H1 (cell line): ENCODE results near the gene MILR1. TPM values are rescaled to one million over a fixed set of nuclear protein-coding genes. Genes with fewer than 3 reads are reported as not detected.

Experiments used
- CTCF ChIA-PET: fragments of 300-600 bp; sonication (Branson Sonifier 250); formaldehyde crosslinking; loops from one replicate; lab custom pipeline; 2021; ENCODE audit not compliant: partially characterized antibody; lab: Charles Lee
- POLR2A ChIA-PET: fragments of 300-600 bp; sonication (Branson Sonifier 250); formaldehyde crosslinking; loops from one replicate; lab custom pipeline; 2021; ENCODE audit warnings: inconsistent platforms; ENCODE audit not compliant: partially characterized antibody; lab: Charles Lee
- DNase-seq, 2 experiments: peaks; one replicate each; pipeline versions ENCODE4 v3.0.0 to v3.0.0-alpha.2; 2010 to 2022; ENCODE audit warnings: low spot score in 2 of 2, low read depth in 1 of 2, mixed read lengths in 1 of 2
- FAIRE-seq: peaks from 2 replicates; lab custom pipeline; 2011; peaks lifted over from hg19 to GRCh38; lab: Jason Lieb, UNC
- H2AFZ ChIP-seq: 2 replicates; pipeline ENCODE4 v1.8.1; 2012; ENCODE audit warnings: low read length, inconsistent platforms
- H2AK5ac ChIP-seq: 2 replicates; pipeline ENCODE4 v1.6.1; 2013; ENCODE audit warnings: low read depth, low read length
- H2BK120ac ChIP-seq: replicated peaks from 2 replicates; pipeline ENCODE3; 2013; ENCODE audit warnings: low read depth, low read length, inconsistent platforms
- H2BK12ac ChIP-seq: 2 replicates; pipeline ENCODE4 v1.6.1; 2013; ENCODE audit warnings: low read depth, low read length
- H2BK15ac ChIP-seq: 2 replicates; pipeline ENCODE4 v1.6.1; 2013; ENCODE audit warnings: low read length
- H2BK20ac ChIP-seq: 2 replicates; pipeline ENCODE4 v1.6.1; 2013; ENCODE audit warnings: low read length
- H2BK5ac ChIP-seq: 2 replicates; pipeline ENCODE4 v1.6.1; 2013; ENCODE audit warnings: low read depth, low read length
- H3K14ac ChIP-seq: 2 replicates; pipeline ENCODE4 v1.6.1; 2013; ENCODE audit warnings: inconsistent platforms; ENCODE audit not compliant: insufficient read length
- H3K18ac ChIP-seq: 2 replicates; pipeline ENCODE4 v1.6.1; 2013; ENCODE audit warnings: low read length; ENCODE audit errors: extremely low read depth
- H3K23ac ChIP-seq: 2 replicates; pipeline ENCODE4 v1.6.1; 2013; ENCODE audit warnings: inconsistent platforms; ENCODE audit not compliant: insufficient read length
- H3K23me2 ChIP-seq: 2 replicates; pipeline ENCODE4 v1.6.1; 2013; ENCODE audit warnings: low read depth, low read length
- H3K27ac ChIP-seq: 2 replicates; pipeline ENCODE4 v1.6.1; 2011; ENCODE audit warnings: low read depth, low read length, inconsistent platforms
- H3K27me3 ChIP-seq, 4 experiments: replicated peaks in 1 of 4; 1 replicate in 1 of 4; 2 replicates in 3 of 4; pipeline versions ENCODE4 v1.6.1 to v1.8.1; 2011 to 2013; ENCODE audit warnings: low read length in 3 of 4, mild to moderate bottlenecking in 3 of 4, inconsistent platforms in 2 of 4, mixed read lengths in 2 of 4, moderate library complexity in 1 of 4; ENCODE audit not compliant: control insufficient read depth in 3 of 4, insufficient read depth in 3 of 4; ENCODE audit errors: extremely low read depth in 1 of 4
- H3K36me3 ChIP-seq, 4 experiments: 2 replicates each; pipeline versions ENCODE4 v1.6.1 to v1.8.1; 2011 to 2013; ENCODE audit warnings: mild to moderate bottlenecking in 4 of 4, low read length in 3 of 4, moderate library complexity in 2 of 4, control low read depth in 1 of 4, inconsistent platforms in 1 of 4; ENCODE audit not compliant: insufficient read depth in 4 of 4, control insufficient read depth in 2 of 4
- H3K4ac ChIP-seq: replicated peaks from 2 replicates; pipeline ENCODE3; 2013; ENCODE audit warnings: low read length, low read depth, mixed read lengths, inconsistent platforms; ENCODE audit not compliant: insufficient read length
- H3K4me1 ChIP-seq, 4 experiments: replicated peaks in 1 of 4; 1 replicate in 1 of 4; 2 replicates in 3 of 4; pipeline versions ENCODE4 v1.6.1 to v1.8.1; 2011 to 2013; ENCODE audit warnings: low read length in 3 of 4, inconsistent platforms in 2 of 4, mixed read lengths in 1 of 4; ENCODE audit not compliant: insufficient read depth in 4 of 4, control insufficient read depth in 3 of 4
- H3K4me2 ChIP-seq, 2 experiments: 2 replicates each; pipeline versions ENCODE4 v1.6.1 to v1.8.1; 2011 to 2013; ENCODE audit warnings: low read depth in 2 of 2, low read length in 2 of 2, control low read depth in 1 of 2, inconsistent platforms in 1 of 2, mild to moderate bottlenecking in 1 of 2; ENCODE audit not compliant: insufficient read depth in 1 of 2
- H3K4me3 ChIP-seq, 4 experiments: fragments of 200-600, 300-600 bp in 1 of 4; sonication (generic), shearing (Covaris generic), sonication (Bioruptor Twin) in 1 of 4; 2 replicates each; pipeline versions ENCODE4 v1.5.1 to v1.8.1; 2011 to 2016; ENCODE audit warnings: low read length in 4 of 4, low read depth in 3 of 4, control low read depth in 2 of 4, inconsistent platforms in 2 of 4, mild to moderate bottlenecking in 2 of 4, mixed read lengths in 1 of 4, moderate library complexity in 1 of 4; ENCODE audit not compliant: insufficient read depth in 2 of 4; ENCODE audit errors: extremely low read depth in 1 of 4
- H3K56ac ChIP-seq: replicated peaks from 2 replicates; pipeline ENCODE3; 2013; ENCODE audit warnings: low read depth, mild to moderate bottlenecking, mixed read lengths, low read length, inconsistent platforms; ENCODE audit not compliant: insufficient read length
- H3K79me1 ChIP-seq: 2 replicates; pipeline ENCODE4 v1.6.1; 2013; ENCODE audit warnings: low read depth, low read length, control low read depth
- H3K79me2 ChIP-seq, 2 experiments: 2 replicates each; pipeline versions ENCODE4 v1.6.1 to v1.8.1; 2012 to 2013; ENCODE audit warnings: low read length in 2 of 2, mild to moderate bottlenecking in 2 of 2, inconsistent platforms in 1 of 2; ENCODE audit not compliant: insufficient read depth in 2 of 2, control insufficient read depth in 1 of 2
- H3K9ac ChIP-seq, 4 experiments: replicated peaks in 1 of 4; 1 replicate in 1 of 4; 2 replicates in 3 of 4; pipeline versions ENCODE4 v1.6.1 to v1.8.1; 2011 to 2013; ENCODE audit warnings: low read depth in 3 of 4, low read length in 3 of 4, control low read depth in 2 of 4, mild to moderate bottlenecking in 2 of 4, moderate library complexity in 2 of 4, inconsistent platforms in 1 of 4; ENCODE audit errors: extremely low read depth in 1 of 4
- H3K9me3 ChIP-seq, 2 experiments: 2 replicates each; pipeline versions ENCODE4 v1.6.1 to v1.8.1; 2012 to 2013; ENCODE audit warnings: mild to moderate bottlenecking in 2 of 2, moderate library complexity in 2 of 2, control low read depth in 1 of 2, inconsistent platforms in 1 of 2, low read depth in 1 of 2, low read length in 1 of 2, mixed read lengths in 1 of 2; ENCODE audit not compliant: insufficient read depth in 2 of 2
- H4K20me1 ChIP-seq, 2 experiments: replicated peaks in 1 of 2; 2 replicates each; pipeline versions ENCODE3 to v1.8.1; 2011 to 2013; ENCODE audit warnings: inconsistent platforms in 2 of 2, low read length in 2 of 2, mild to moderate bottlenecking in 1 of 2; ENCODE audit not compliant: insufficient read depth in 2 of 2, control insufficient read depth in 1 of 2
- H4K5ac ChIP-seq: 2 replicates; pipeline ENCODE4 v1.6.1; 2013; ENCODE audit warnings: low read length, low read depth, mixed read lengths, inconsistent platforms; ENCODE audit not compliant: insufficient read length
- H4K8ac ChIP-seq: 2 replicates; pipeline ENCODE4 v1.8.0; 2013; ENCODE audit warnings: mild to moderate bottlenecking, moderate library complexity, low read length, inconsistent platforms; ENCODE audit not compliant: insufficient read depth; ENCODE audit errors: extremely low read depth
- H4K91ac ChIP-seq: replicated peaks from 2 replicates; pipeline ENCODE3; 2013; ENCODE audit warnings: low read length, mixed read lengths, inconsistent platforms; ENCODE audit not compliant: insufficient read length
- BCL11A ChIP-seq, 2 experiments: IDR thresholded peaks; one replicate each; pipeline ENCODE4 v1.6.1; 2011; ENCODE audit warnings: low read depth in 2 of 2, low read length in 2 of 2, mild to moderate bottlenecking in 2 of 2
- BRCA1 ChIP-seq: IDR thresholded peaks from 2 replicates; pipeline ENCODE4 v1.6.1; 2012; ENCODE audit warnings: low read depth, low read length, improper control_type of control experiment
- CREB1 ChIP-seq: IDR thresholded peaks from 2 replicates; pipeline ENCODE4 v1.6.1; 2012; ENCODE audit warnings: inconsistent platforms
- EP300 ChIP-seq, 2 experiments: IDR thresholded peaks; 1 replicate in 1 of 2; 2 replicates in 1 of 2; pipeline ENCODE4 v1.6.1; 2011 to 2012; ENCODE audit warnings: low read depth in 2 of 2, low read length in 2 of 2, mild to moderate bottlenecking in 2 of 2, borderline replicate concordance in 1 of 2, inconsistent platforms in 1 of 2, moderate library complexity in 1 of 2
- GTF2F1 ChIP-seq: IDR thresholded peaks from 2 replicates; pipeline ENCODE4 v1.6.1; 2012; ENCODE audit warnings: low read depth, low read length, improper control_type of control experiment, borderline replicate concordance
- KDM1A ChIP-seq: fragments of 200-600, 300-600 bp; sonication (generic); IDR thresholded peaks from 2 replicates; pipeline ENCODE4 v1.7.1; 2016; ENCODE audit warnings: mild to moderate bottlenecking, low read length, borderline replicate concordance
- POU5F1 ChIP-seq: IDR thresholded peaks from 2 replicates; pipeline ENCODE4 v1.6.1; 2011; ENCODE audit warnings: low read depth, mild to moderate bottlenecking, low read length, moderate library complexity
- SAP30 ChIP-seq: fragments of 300-600 bp; sonication (generic); IDR thresholded peaks from 2 replicates; pipeline ENCODE4 v1.7.1; 2012; ENCODE audit warnings: low read length, moderate library complexity, mild to moderate bottlenecking, inconsistent platforms; ENCODE audit not compliant: insufficient read depth, insufficient replicate concordance
- TAF1 ChIP-seq: IDR thresholded peaks from 2 replicates; pipeline ENCODE4 v1.6.1; 2011; ENCODE audit warnings: mild to moderate bottlenecking, low read depth, low read length
- TBP ChIP-seq: IDR thresholded peaks from 2 replicates; pipeline ENCODE4 v1.6.1; 2011; ENCODE audit warnings: low read depth, low read length, improper control_type of control experiment
- USF2 ChIP-seq: IDR thresholded peaks from 2 replicates; pipeline ENCODE4 v1.6.1; 2011; ENCODE audit warnings: low read length, improper control_type of control experiment
- WGBS, 2 experiments: shearing (Covaris generic) in 1 of 2; methylation state at CpG; one replicate each; pipeline versions ENCODE4 v1.1.6 to v1.1.7; 2013 to 2015; ENCODE audit warnings: low lambda C conversion rate in 2 of 2, mixed read lengths in 2 of 2, inconsistent platforms in 1 of 2, low coverage in 1 of 2, missing lambda C conversion rate in 1 of 2; ENCODE audit not compliant: insufficient replicate concordance in 2 of 2, insufficient coverage in 1 of 2, insufficient read length in 1 of 2; ENCODE audit errors: extremely low coverage in 1 of 2, missing lambda C conversion rate in 1 of 2; 5-methylcytosine and 5-hydroxymethylcytosine counted together
- polyA plus RNA-seq, 7 experiments: library from polyadenylated mRNA; depleted of rRNA in 3 of 7; stranded (reverse) in 5 of 7; unstranded in 2 of 7; fragments of >200 nt in 5 of 7; fragments of 200-250 nt in 2 of 7; gene quantifications; 1 replicate in 5 of 7; 2 replicates in 1 of 7; 4 replicates in 1 of 7; pipeline versions ENCODE4 v1.2.1 to v1.2.3, GENCODE V29; 2011 to 2013; ENCODE audit warnings: missing spikeins in 2 of 7, mixed read lengths in 2 of 7
- total RNA-seq: library from RNA; stranded (reverse); fragmentation: NEBNext Ultra II Directional; extraction: Animal tissue kit (Norgen Biotek cat#: 25700); gene quantifications from 2 replicates; pipeline ENCODE4 v1.2.1, GENCODE V29; 2021

MILR1 gene
- total and polyA plus RNA-seq, 2 of the 8 experiments (the other 6 are each of a cell fraction or from before 2014, with no cell fraction given), result not detected

DNA sequence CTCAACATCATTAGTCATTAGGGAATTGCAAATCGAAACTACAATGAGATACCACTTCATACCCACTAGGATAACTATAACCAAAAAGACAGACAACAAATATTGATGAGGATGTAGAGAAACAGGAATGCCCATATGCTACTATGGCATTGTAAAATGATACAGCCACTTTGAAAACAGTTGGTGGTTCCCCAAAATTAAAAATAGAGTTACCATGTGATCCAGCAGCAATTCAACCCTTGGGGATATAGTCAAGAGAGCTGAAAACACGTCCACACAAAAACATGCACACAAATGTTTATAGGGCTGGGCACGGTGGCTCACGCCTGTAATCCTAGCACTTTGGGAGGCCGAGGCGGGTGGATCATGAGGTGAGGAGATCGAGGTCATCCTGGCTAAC is 48.3 kb upstream of the MILR1 start:
- H2BK120ac ChIP-seq, result no peak overlapping the region
- no peaks in the 10 kb centered on the region for H3K36me3 ChIP-seq
- no peak overlapping the region for H2AFZ ChIP-seq
- H2BK5ac ChIP-seq, result no peak overlapping the region
- no peaks in the 10 kb centered on the region for H3K79me2 ChIP-seq
- no peak overlapping the region for H3K4me3 ChIP-seq
- no peak overlapping the region for H4K91ac ChIP-seq
- no peak overlapping the region for H3K4me2 ChIP-seq
- no peak overlapping the region for H2AK5ac ChIP-seq
- no peak for DNase-seq
- H3K23me2 ChIP-seq, result no peaks in the 10 kb centered on the region
- H3K79me1 ChIP-seq, result no peaks in the 10 kb centered on the region
- no peak overlapping the region for H3K4ac ChIP-seq
- H3K4me1 ChIP-seq, result 0 out of 7 replicates have a peak, but pooled peaks cover 0 to 2% (median 0%) of the 10 kb centered on the region in 4 experiments
- no peak overlapping the region for H4K8ac ChIP-seq
- H3K56ac ChIP-seq, result no peak overlapping the region
- H2BK15ac ChIP-seq, result no peak overlapping the region
- no peak for FAIRE-seq
- H4K5ac ChIP-seq, result no peak overlapping the region
- no peaks in the 10 kb centered on the region for H4K20me1 ChIP-seq
- H3K9ac ChIP-seq, result no peak overlapping the region
- ChIA-PET POLR2A (interaction anchor here (0.6 kb wide), 1 partner anchor 439 kb away, joined by 3 read pairs; no protein-coding TSS in a partner anchor), CTCF (interaction anchor here (2.4 kb wide), 1 partner anchor 12 kb away, joined by 9 read pairs; no protein-coding TSS in a partner anchor)
- H3K23ac ChIP-seq, result no peak overlapping the region
- WGBS, 2 experiments, result 81% methylated on average over 6 of the region's 7 CpGs; no CpG with 5 or more reads in 1 of the 2 experiments
- H3K14ac ChIP-seq, result no peak overlapping the region
- no peak overlapping the region for H3K18ac ChIP-seq
- no peak overlapping the region for H3K27ac ChIP-seq
- H3K9me3 ChIP-seq, result no peaks in the 10 kb centered on the region
- no peak overlapping the region for H2BK12ac ChIP-seq
- no peaks in the 10 kb centered on the region; a peak in 2 of 7 replicates for H3K27me3 ChIP-seq
- H2BK20ac ChIP-seq, result no peak overlapping the region
- TF ChIP-seq USF2 (no peak), CREB1 (no peak), EP300 (IDR thresholded peaks at IDR 0.05; ENCODE audit: borderline replicate concordance in 1 of 2, low read depth in 2 of 2, low read length in 2 of 2) (no peak), POU5F1 (no peak), KDM1A (no peak), GTF2F1 (no peak), BCL11A (IDR thresholded peaks at IDR 0.05; ENCODE audit: low read depth in 2 of 2, low read length in 2 of 2) (no peak), TBP (no peak), TAF1 (no peak), BRCA1 (no peak), SAP30 (no peak)
